Measurements from ENCODE around the gene CHST12. TPM values are rescaled to one million over a fixed set of nuclear protein-coding genes. Genes with fewer than 3 reads are reported as not detected.

CHST12 gene
- total RNA-seq, 1 experiment from 2014 or later, result 18.3 TPM

DNA sequence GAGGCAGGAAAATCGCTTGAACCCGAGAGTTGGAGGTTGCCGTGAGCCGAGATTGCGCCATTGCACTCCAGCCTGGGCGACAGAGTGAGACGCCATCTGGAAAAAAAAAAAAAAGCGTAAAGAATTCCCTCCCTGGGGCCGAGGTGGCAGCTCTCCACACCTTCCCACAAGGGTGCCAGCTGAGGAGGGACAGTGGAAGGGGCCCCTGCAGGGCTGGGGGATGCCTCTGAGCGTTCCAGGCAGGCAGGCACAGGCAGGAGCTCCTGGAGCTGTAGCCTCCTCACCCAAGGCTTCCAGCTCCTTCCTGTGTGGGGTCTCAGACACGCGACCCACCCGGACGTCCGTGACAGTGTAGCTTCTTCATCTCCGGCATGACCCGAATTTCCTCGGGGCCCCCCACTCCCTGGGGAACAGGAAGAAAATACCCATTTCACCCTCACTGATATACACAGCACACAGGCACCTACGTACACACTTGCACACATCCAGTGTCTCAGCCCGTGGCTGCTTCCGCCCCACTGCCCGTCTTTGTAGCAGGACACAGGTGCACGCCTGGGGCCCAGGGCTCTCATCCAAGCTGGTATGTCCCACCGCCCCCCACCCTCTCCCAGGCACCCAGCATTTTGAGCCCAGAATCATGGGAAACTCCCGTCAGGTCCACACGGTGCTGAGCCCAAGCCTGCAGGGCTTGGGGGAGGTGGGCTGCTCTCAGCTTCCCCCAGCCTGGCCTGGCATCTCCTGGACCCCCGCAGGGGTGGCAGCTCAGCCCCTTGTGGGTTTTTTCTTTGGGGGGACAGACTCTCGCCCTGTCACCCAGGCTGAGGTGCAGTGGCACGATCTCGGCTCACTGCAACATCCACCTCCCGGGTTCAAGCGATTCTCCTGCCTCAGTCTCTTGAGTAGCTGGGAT lies 47.0 kb downstream of the CHST12 start:
- POLR2A ChIA-PET, result interaction anchor here (0.6 to 1.3 kb wide), 4 partner anchors 19 to 181 kb away, joined by 3 to 15 read pairs (median 3); no protein-coding TSS in a partner anchor
- TF ChIP-seq FOXK1 (CRISPR knock-in tag; IDR thresholded peaks at IDR 0.05) (no peak), TEAD1 (CRISPR knock-in tag; IDR thresholded peaks at IDR 0.05) (no peak), RELA (CRISPR knock-in tag; IDR thresholded peaks at IDR 0.05; ENCODE audit: borderline replicate concordance) (no peak), CREM (CRISPR knock-in tag; IDR thresholded peaks at IDR 0.05) (no peak), ELF4 (CRISPR knock-in tag; IDR thresholded peaks at IDR 0.05; ENCODE audit: low read depth) (no peak), ZNF263 (CRISPR knock-in tag; IDR thresholded peaks at IDR 0.05; ENCODE audit: low read depth) (no peak), MYBL2 (CRISPR knock-in tag; IDR thresholded peaks at IDR 0.05) (no peak), ZNF121 (CRISPR knock-in tag; IDR thresholded peaks at IDR 0.05) (no peak), ZNF396 (CRISPR knock-in tag; IDR thresholded peaks at IDR 0.05; ENCODE audit: borderline replicate concordance) (no peak), GTF2I (CRISPR knock-in tag; conservative IDR thresholded peaks at IDR 0.05) (no peak), FOXJ3 (CRISPR knock-in tag; IDR thresholded peaks at IDR 0.05; ENCODE audit: borderline replicate concordance) (no peak), NR3C1 (CRISPR knock-in tag; conservative IDR thresholded peaks at IDR 0.05; ENCODE audit: low read depth) (no peak), TCF7 (CRISPR knock-in tag; IDR thresholded peaks at IDR 0.05; ENCODE audit: low read depth) (no peak), TP53 (CRISPR knock-in tag; IDR thresholded peaks at IDR 0.05) (no peak), SMAD4 (CRISPR knock-in tag; IDR thresholded peaks at IDR 0.05) (no peak), HMGXB4 (CRISPR knock-in tag; IDR thresholded peaks at IDR 0.05) (no peak)
- TF ChIP-seq, protein P1, sequence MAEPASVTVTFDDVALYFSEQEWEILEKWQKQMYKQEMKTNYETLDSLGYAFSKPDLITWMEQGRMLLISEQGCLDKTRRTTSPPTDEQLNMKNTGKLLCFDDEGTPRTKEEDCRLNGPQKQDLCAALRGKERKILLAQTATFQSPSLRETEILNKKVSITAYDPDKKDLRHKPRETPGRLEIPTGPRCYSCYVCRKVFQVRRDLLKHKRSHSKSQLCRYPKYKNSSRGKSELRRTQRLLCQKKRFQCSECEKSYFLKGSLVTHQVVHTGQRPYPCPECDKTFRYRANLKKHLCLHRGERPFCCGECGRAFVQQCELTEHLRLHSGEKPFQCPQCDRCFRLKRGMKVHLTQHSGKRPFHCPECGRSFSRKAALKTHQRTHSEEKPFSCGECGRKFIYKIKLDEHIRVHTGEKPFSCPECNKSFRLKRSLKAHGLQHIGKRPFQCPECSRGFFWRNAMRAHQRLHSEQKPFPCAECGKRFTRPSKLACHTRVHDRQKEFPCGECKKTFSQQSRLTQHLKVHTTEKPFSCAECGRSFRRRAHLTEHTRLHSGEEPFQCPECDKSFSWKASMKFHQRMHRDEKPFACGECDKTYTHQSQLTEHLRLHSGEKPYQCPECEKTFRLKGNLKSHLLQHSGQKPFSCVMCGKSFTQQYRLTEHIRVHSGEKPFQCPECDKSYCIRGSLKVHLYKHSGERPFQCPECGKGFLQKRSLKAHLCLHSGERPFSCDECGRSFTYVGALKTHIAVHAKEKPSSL (CRISPR knock-in tag; conservative IDR thresholded peaks at IDR 0.05), result no peak
- ATAC-seq, result no peak
- DNase-seq (ENCODE audit: low spot score), result no peak
- CTCF ChIA-PET, result interaction anchor here (0.6 to 7.2 kb wide), 48 partner anchors 8 to 268 kb away, joined by 3 to 288 read pairs (median 8); partner anchors contain the start of genes BRAT1, IQCE and TTYH3
- Mint-ChIP-seq H3K27me3 (ENCODE audit: low read depth) (no peaks in the 10 kb centered on the region), H3K36me3 (no peaks in the 10 kb centered on the region), H3K27ac (no peak overlapping the region), H3K9me3 (no peaks in the 10 kb centered on the region), H3K4me3 (no peak overlapping the region), H3K4me1 (peaks cover 4% of the 10 kb centered on the region)

DNA sequence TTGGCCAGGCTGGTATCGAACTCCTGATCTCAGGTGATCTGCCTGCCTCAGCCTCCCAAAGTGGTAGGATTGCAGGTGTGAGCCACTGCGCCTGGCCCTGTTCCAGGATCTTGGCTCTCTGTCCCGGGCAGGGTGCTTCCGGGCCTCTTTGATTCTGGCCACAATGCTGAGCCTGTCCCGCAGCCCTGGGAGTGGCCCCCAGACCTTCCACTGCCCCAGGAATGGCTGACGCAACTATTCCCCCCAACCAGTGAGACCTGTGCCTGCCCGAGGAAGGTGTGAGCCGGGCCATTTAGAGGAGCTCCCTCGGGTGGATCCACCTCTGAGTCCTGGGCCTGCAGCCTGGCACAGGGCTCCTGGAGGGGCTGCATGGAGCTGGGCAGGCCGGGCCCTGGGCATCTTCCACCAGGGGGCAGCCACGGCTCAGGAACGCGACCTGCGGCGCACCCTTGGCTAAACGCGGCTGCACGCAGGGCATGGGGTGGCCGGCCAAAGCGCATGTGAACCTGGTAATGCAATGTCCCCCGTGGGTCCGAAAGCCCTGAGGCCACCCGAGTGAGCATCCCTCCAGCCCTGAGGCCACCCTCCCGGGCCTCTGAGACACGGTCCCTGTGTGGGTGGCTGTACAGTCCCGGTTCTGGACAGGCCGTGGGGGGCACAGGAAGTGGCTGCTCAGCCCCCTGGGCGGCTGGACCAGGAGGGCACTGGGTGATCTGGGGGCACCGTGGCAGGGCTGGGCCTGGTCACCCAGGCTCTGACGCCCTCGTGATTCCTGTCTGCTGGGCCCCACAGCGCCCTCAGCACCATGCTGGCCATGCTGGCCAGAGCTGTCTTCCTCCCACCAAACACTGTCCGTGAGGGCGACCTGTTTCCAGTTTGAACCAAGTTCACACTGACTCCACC lies 48.0 kb downstream of the CHST12 start:
- Mint-ChIP-seq H3K36me3 (no peaks in the 10 kb centered on the region), H3K4me3 (no peak overlapping the region), H3K4me1 (peaks cover 4% of the 10 kb centered on the region), H3K9me3 (no peaks in the 10 kb centered on the region), H3K27me3 (ENCODE audit: low read depth) (no peaks in the 10 kb centered on the region), H3K27ac (peak overlapping the region; percentile 70; the same call in 1 of the 2 replicates)
- ChIA-PET CTCF (interaction anchor here (0.5 to 7.2 kb wide), 59 partner anchors 9 to 747 kb away, joined by 3 to 288 read pairs (median 6); partner anchors contain the start of genes AMZ1, BRAT1, IQCE and TTYH3), POLR2A (interaction anchor here (0.6 to 1.6 kb wide), 7 partner anchors 17 to 309 kb away, joined by 3 to 15 read pairs (median 3); no protein-coding TSS in a partner anchor)
- DNase-seq (ENCODE audit: low spot score), result peak; percentile 89
- ATAC-seq, result peak; percentile 95
- TF ChIP-seq USF2 (CRISPR knock-in tag; IDR thresholded peaks at IDR 0.05), result no peak
- TF ChIP-seq EMX1 (CRISPR knock-in tag; IDR thresholded peaks at IDR 0.05), result no peak
- TF ChIP-seq, protein P2, sequence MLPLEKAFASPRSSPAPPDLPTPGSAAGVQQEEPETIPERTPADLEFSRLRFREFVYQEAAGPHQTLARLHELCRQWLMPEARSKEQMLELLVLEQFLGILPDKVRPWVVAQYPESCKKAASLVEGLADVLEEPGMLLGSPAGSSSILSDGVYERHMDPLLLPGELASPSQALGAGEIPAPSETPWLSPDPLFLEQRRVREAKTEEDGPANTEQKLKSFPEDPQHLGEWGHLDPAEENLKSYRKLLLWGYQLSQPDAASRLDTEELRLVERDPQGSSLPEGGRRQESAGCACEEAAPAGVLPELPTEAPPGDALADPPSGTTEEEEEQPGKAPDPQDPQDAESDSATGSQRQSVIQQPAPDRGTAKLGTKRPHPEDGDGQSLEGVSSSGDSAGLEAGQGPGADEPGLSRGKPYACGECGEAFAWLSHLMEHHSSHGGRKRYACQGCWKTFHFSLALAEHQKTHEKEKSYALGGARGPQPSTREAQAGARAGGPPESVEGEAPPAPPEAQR (CRISPR knock-in tag; IDR thresholded peaks at IDR 0.05), result no peak
- no peak for TF ChIP-seq ZNF219 (CRISPR knock-in tag; IDR thresholded peaks at IDR 0.05; ENCODE audit: borderline replicate concordance)
- no peak for TF ChIP-seq ZNF532 (CRISPR knock-in tag; IDR thresholded peaks at IDR 0.05; ENCODE audit: borderline replicate concordance)

Data from WTC11 (cell line).